HL-60/S4 treated with phorbol 12-myristate 13-acetate at 8.2 ng/mL for 4 days and 3 days (cell line): ENCODE results near the gene KCNC4.

Source experiments
- in situ Hi-C: fragments of 300-500 bp; cut with MboI; formaldehyde crosslinking; loops from 2 replicates; pipeline ENCODE4 v1.15.0; 2022; ENCODE audit warnings: low sequenced_read_pairs

KCNC4 gene

DNA sequence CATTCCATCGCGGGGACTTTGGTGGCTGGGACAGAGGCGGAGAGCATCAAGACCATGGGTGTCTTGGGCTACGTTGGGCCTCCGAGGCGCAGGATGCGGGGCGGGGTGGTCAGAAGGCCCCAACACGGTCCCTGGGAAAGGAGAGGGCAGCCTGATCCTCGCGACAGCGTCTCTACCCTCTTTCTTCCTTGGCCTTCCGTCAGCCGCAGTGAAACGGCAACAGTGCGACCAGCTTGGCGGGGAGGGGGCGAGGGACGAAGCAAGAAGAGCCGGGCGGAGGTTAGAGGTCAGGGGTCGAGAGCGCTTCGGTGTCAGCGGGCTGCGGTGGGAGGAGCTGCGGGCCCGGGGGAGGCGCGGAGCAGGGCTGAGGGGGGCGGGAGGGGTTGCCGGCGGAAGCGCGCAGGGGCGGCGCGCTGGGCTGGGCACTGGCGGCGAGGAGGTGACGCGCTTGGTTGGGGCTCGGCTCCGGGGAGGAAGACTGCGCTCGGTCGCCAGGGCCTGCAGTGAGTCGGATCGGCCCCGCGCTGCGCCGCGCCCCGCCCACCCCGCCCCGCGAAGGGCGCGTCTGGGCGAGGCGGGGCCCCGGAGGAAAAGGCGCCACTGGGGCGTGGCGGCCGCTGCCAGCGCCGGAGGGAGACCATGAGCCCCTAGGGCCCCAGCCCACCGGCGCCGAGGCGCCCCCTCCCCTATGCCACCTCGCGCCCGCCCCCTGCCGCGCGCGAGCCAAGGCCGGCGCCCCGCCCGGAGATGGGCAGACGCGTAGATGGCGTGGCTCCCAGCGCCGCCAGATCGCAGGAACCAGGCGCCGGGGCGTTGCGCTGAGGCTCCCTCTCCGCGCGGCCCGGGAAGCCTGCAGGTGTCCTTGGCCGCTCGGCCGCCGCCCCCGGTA, at the start of gene KCNC4:
Gene KCNC4, plus strand, starts transcription at position 600 of the 889 bp plus-strand sequence. CDS start 1,186 bp downstream, outside the sequence.
- in situ Hi-C loops: loop anchor here (10.0 kb wide), 2 partner anchors 95 to 245 kb away; partner anchors contain the start of gene PROK1

DNA sequence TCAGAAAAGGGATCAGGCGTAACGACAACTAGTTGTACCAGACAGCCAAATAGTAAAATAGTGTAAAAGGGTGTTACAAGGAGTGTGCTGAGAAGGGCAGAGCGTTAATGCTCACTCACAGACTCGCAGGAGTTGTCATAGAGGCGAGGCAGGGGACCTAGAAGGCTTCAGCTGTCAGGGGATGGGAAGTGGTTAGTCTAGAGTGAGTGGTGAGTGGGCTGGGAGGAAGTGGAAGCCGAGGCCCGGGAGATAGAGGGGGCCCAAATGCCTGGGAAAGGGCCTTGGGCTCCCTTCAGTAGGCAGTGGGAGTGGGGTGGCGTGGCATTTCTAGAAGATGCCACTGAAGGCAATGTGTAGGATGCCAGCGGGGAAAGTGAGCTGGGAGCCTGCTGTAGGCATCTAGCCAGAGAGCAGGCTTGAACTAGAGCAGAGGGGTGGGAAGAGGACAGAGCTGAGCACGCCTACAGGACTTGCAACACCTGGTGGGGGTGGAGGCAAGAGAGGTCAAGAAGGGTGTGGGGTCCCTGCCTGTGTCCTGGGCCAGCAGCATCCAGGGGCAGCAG, 49.5 kb upstream of the KCNC4 start:
- in situ Hi-C loops: no loop called here

DNA sequence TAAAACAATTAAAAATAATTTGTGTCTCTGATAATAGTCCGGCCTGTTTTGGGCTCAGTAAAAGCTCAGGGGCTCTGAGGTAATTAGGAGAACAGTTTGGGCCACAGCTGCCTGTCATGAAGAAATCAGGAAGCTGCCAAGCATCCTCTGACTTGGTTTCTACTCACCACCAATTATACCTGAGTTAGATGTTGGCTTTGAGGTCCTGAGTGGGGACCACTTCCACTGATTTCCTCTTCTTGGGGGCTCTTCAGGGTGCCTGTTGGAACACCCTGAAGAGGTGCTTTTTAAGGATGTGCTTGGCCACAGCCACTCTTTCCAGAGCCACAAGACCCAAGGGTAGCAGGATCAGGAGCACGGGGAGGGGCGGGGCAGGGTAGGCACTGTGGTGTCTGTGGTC, 48.9 kb upstream of the KCNC4 start:
- in situ Hi-C loops: no loop called here

DNA sequence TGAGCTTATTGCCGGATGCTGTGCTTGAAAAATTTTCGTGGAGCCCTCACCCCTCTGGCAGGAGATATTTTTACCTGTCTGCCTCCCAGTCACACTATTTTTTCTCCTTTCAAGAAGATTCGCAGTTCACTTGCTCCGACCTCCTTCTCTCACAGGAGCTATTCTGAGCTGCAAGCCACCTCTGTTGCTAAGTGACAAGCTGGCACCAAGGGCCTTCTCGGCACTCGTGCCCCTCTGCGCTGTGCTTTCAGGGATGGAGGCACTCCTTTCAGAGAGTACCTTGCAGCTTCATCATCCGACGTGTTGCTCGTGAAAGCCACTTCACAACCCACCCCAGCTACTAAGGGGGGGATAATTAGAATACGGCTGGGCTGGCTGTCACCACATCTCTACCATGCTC, 48.3 kb upstream of the KCNC4 start:
- in situ Hi-C loops: no loop called here

DNA sequence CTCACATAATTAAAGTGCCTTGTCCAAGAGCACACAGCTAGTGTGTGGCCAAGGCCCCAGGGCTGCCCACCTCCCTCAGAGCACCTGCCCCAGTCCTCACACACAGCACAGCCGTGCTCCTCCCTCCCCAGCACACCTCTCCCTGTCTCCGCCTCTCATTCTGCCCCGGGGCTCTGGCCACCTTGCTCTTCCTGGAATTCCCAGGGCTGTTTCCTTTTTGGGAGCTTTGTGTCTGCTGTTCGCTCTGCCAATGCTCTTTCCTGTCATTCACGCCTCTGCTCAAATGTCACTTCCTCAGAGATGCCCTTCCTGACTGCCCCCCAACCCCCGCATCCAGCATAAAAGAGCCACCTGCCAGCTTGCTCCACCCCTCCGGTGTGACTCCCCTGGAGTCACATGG, 46.5 kb upstream of the KCNC4 start:
- in situ Hi-C loops: no loop called here

DNA sequence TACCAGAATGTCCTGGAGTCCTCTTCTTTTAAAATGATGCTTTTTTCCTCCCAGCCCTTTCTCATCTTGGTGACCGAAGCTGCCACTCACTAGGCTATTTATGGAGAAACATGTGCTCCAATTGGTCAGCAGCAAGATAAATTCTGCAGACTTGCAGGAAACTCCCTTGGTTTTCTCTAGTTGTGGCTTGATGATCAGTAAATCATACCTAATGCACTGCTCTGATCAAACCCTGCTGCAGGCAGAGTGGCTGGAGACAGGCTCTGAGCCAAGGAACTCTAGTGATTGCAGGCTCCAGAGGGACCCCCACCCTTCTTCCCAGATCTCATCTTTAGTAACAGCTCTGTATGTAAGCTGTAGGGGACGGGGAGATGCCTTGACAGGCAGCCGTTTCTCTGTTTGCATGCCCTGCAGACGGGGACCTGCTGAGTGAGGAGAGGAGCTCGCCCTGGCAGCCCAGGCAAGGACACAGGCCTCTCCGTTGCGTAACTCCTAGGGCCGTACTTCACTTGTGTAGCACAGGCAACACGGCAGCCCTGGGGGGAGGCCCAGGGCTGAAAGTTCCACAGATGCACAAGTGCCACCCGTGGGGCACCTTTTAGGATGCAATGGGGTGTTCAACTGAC, 45.3 kb upstream of the KCNC4 start:
- in situ Hi-C loops: no loop called here

DNA sequence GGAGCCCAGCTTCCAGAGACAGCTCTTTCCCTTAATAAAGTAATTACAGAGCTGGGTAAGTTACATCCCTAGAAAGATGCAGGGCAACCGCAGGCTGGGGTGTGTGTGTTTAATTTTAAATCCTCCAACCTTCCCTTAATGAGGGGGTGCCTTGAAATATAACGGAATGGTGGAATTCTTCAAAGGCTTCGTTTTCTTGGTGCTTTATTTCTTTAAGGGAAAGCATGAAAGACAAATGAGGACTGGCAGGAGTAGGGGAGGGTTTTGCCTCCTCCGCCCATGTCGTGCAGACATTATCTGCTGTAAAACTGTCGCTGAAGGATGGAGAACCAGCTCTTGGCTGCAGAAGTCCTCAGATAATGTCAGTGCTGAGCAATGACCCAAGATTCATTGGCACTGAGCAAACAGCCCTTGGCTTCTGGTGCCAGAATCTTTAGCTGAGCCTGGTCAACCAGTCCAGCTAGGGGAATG, 44.3 kb upstream of the KCNC4 start:
- in situ Hi-C loops: no loop called here

DNA sequence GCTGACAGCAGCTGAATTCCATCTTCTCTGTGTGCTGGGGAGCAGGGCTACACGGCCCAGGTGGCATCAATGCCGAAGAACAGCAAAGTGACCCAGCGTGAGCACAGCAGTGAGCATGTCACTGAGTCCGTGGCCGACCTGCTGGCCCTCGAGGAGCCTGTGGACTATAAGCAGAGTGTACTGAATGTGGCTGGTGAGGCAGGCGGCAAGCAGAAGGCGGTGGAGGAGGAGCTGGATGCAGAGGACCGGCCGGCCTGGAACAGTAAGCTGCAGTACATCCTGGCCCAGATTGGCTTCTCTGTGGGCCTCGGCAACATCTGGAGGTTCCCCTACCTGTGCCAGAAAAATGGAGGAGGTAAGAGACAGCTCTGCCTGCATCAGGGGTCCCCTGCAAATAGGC, 43.3 kb upstream of the KCNC4 start:
- in situ Hi-C loops: no loop called here

DNA sequence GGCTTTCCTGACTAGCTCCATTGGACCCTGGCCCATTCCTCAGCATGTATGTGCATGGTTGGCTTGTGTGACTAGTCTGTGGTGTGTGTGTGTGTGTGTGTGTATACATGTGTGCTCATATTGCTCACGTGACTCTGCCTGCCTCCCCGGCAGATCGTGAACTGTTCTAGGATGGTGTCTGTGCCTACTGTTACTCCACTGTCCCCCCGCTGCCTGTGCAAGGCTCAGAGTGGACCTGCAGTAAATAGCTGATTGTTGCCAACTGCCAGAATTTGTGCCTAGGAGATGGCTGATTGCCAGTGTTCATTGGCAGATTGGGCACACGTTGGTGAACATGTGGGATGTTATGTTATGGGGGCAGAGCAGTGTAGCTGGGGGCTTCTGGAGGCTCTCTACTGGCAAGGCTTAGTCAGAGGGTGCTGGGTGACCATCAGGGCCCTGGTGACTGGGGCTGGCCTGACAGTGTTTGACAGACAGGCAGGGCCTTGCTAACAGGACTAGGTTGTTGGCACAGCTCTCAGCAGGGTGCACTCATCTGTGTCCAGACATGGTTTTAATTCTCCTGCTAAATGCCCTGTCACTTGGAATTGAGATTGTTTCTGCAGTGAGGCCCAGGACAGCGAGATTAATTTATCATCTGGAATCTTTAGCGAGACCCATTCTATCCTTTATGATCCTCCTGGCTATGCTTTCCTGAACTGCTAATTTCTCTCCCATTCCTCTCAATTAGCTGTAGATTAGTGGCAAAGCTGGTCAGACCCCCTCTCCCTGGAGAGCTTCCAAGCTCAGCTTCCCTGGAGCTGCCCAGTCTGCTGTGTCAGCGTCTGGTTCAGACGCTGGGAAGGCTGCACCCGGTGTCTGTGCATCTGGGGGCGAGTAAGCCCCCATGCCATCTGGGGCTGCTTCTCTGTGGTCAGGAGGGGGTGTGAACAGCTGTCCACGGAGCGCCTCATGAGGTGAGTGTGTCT, 39.1 kb upstream of the KCNC4 start:
- in situ Hi-C loops: no loop called here

DNA sequence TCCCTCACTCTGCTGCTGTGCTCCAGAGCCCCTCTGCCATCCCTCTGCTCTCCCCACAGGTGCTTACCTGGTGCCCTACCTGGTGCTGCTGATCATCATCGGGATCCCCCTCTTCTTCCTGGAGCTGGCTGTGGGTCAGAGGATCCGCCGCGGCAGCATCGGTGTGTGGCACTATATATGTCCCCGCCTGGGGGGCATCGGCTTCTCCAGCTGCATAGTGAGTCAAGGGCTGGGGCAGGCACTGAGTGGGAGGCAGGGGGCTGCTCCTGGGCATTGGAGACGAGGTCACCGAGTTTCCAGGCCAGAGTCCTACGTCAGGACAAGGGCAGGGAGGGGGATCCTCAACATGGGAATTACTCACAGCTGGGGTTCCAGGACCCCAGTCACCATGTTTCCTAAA, 38.1 kb upstream of the KCNC4 start:
- in situ Hi-C loops: no loop called here

DNA sequence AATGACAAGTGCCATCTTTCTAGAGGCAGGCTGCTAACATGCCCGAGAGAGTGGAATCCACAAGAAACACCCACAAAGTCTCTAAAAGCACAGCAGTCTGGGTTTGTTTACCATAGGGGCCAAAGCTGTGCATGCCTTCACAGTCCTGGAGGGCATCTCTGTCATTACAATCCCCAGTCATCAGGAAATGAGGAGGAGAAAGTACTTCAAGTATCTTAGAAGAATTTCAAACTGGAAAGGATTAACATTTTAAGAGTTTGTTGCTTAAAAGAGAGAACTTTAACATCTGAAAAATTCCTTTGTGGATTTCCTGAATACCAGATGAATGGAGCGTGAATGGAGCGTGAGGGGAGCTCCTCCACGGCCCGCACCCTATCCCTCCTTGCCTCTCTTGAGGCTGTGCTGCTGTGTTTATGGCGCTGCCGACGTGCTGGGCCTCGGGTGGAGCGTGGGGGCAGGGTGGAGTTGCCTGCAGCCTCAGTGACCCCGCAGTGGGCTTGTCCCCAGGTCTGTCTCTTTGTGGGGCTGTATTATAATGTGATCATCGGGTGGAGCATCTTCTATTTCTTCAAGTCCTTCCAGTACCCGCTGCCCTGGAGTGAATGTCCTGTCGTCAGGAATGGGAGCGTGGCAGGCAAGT, 36.5 kb upstream of the KCNC4 start:
- in situ Hi-C loops: no loop called here

DNA sequence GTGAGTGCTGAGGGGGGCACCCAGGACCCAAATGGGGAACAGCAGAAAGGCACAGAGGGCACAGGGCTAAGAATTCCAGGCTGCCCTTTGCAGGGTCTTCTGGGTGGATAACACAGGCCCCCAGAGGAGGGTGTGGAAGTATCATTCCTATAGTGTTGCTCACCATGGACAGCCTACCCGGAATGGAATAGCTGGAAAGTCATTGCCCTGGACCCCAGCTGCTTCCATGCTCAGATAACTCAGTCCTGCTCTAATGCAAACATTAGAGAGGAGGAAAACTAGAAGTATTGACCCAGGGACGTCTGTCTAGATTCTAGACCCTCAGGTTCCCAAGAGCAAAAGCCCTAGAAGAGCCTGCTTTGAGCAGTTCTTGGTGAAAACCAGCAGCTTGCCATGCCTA, 35.2 kb upstream of the KCNC4 start:
- in situ Hi-C loops: no loop called here

DNA sequence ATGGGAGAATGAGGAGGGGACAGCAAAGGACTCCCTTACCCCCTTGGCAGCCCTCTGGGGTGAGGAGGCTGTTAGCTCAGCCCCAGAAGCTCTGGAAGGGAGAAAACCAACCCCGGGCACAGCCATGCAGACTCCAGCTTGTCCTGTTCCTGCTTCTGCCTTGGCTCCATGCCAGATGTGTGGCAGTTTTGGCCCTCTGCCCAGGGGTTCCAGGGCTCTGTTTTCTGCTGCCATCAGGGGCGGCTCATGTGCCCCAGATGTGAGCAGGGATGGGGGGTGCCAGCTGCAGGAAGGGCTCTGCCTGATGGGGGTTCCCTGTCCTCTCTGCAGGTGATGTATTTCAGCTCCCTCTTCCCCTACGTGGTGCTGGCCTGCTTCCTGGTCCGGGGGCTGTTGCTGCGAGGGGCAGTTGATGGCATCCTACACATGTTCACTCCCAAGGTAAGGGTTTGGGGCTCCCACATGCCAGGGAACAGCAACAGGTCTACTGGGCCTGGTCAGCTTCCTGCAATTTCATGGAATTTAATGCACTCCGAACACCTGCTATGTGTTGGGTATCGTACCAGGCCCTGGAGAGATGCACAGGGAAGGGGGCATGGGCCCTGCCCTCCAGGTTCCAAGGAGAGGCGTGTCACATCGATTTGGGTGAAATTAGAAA, 33.7 kb upstream of the KCNC4 start:
- in situ Hi-C loops: no loop called here

DNA sequence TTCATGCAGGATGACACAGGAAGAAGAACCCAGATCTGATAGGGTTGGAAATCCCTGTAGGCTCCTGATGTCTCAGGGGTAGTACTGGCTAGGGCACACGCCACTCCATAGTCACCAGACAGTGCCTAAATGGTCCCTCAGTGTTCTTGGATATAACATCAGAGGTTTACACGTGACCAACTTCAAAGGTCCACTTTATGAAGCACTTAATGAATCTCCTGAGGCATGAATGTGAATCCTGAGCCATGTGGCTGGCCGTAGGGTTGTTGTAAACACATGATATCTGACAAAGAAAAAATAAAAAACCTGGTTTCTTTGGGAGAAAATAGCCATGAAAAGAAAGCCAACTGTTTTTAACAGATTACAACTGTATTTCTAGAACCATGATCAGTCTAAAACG, 32.3 kb upstream of the KCNC4 start:
- in situ Hi-C loops: no loop called here

DNA sequence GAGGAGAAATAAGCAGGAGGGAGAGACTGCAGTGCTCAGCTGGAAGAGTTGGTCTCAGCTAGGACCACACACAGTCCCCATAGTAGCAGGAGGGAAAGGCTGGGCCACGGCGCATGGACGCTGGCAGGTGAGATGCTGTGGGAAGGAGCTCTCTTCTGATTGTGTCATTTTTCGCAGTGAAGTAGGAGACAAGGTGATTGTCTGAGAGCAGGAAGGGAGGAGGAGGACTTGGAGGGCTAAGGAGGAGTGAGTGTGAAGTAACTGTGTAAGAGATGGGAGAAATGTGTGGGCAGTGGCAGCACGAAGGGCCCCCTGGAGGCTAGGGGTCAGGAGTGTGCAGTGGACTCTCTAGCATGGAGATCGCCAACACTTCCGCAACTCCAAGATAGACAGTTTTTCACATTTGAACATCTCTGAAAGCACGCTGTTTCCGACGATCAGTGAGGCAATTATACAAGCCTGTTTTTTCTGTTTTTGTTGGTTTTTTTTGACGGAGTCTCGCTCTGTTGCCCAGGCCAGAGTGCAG, 26.4 kb upstream of the KCNC4 start:
- in situ Hi-C loops: no loop called here

DNA sequence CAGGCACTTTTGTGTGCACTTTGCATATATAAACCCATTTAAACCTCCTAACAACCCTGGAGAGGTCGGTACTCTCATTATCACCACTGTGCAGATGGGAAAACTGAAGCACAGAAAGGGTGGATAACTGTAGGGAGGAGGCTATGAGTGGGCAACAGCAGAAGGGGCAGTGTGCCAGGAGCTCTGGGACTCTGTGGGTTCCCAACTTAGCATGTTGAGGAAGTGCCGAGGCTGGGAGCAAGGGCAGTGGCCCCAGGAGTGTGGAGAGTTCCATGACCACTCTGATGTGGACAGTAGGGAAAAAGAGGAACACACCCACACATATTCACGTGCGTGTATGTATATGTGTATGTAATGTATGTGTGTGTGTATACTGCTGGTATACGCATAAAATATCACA, 25.7 kb upstream of the KCNC4 start:
- in situ Hi-C loops: no loop called here

DNA sequence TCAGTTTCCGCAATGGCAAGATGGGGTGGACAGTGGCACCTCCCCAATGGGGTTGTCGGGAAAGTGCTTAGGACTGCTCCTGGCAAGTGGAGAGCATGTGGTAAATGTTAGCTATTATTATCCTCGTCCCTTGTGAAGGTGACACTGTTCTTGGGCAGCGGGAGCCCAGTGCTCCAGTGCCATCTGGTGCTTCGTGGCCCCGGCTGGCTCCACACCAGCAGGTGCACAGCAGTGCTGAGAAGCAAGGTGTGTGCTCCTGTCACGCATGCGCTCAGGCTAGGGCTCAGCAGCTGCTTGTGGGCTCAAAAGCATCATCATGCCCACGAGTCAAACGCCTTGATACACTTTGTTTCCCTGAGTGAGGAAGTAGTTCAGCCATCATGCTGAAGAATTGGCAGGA, 24.9 kb upstream of the KCNC4 start:
- in situ Hi-C loops: no loop called here

DNA sequence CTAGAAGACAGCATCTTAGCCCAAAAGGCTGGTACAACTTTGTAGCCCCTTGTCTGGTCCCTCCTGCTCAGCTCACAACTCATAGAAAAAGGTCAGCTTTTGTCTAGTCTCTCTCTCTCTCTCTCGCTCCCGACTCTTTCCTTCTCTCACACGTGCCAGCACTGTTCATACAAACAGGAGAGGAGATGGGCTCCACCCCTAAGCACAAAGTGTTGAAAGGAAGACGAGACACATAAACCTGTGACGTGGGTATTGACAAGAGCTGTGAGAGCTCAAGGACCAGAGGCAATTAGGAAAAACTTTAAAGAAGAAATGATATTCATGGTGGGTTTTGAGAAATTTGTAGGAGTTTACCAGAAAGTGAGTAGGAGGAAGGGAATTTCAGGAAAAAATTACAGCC, 23.6 kb upstream of the KCNC4 start:
- in situ Hi-C loops: no loop called here

DNA sequence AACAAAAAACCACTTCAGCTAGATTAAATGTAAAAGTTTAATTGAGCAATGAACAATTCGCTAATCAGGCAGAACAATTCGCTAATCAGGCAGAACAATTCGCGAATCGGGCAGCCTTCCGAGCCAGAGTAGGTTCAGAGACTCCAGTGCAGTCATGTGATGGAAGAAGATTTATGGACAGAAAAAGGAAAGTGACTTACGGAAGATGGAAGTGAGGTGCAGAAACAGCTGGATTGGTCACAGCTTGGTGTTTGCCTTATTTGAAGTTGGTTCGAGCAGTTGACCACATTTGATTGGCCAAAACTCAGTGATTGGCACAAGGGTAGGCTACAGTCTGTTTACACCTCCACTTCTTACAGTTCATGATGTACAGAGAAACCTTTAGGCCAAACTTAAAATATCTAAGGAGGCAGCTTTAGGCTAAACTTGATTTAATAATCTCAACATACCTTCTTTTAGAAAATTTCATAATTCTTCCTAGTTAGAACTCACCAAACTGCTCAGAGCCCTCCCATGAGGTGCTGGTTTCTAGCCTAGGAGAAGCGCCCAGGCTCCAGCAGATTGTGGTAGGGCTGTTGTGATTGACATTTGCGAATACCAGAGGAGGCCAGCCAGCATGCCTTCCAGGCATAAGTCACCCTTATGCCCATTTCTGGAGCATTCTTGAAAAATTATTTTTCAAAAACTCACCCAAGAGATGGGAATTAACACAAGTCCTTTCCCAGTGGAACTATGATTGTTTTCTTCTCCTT, 22.8 kb upstream of the KCNC4 start:
- in situ Hi-C loops: no loop called here
